HG02943 (cell line): ENCODE measurements around the gene MAN2A2.

Source experiments
- ATAC-seq: cut with Tn5 transposase; IDR thresholded peaks from one replicate; pipeline ENCODE4 v1.9.1; 2021; ENCODE audit warnings: mild to moderate bottlenecking, low read depth, moderate library complexity; ENCODE audit not compliant: unreplicated experiment

Gene MAN2A2

GRCh38 chr15:90936823-90937222, 33.7 kb downstream of the MAN2A2 start:
- ATAC-seq: no peak

- no peak for ATAC-seq
Measured at GRCh38 chr15:90938261-90938660, 35.2 kb downstream of the MAN2A2 start.

GRCh38 chr15:90939756-90940155, 36.7 kb downstream of the MAN2A2 start:
- ATAC-seq: no peak

- no peak for ATAC-seq
Measured at GRCh38 chr15:90941038-90941437, 37.9 kb downstream of the MAN2A2 start.

GRCh38 chr15:90942354-90943120, 39.4 kb downstream of the MAN2A2 start:
- no peak for ATAC-seq

GRCh38 chr15:90945091-90945490, 42.0 kb downstream of the MAN2A2 start:
- no peak for ATAC-seq

- ATAC-seq: no peak
Measured at GRCh38 chr15:90946538-90946937, 43.4 kb downstream of the MAN2A2 start.

GRCh38 chr15:90946941-90947576, 44.0 kb downstream of the MAN2A2 start:
- no peak for ATAC-seq

- no peak for ATAC-seq
Measured at GRCh38 chr15:90947577-90948357, 44.7 kb downstream of the MAN2A2 start.

- ATAC-seq: no peak
Measured at GRCh38 chr15:90948506-90948905, 45.4 kb downstream of the MAN2A2 start.

GRCh38 chr15:90949979-90950675, 47.0 kb downstream of the MAN2A2 start:
- no peak for ATAC-seq

- ATAC-seq: no peak
Measured at GRCh38 chr15:90950676-90951075, 47.6 kb downstream of the MAN2A2 start.

- ATAC-seq: no peak
Measured at GRCh38 chr15:90952901-90953677, 50.0 kb downstream of the MAN2A2 start.

- ATAC-seq: no peak
Measured at GRCh38 chr15:90953947-90954711, 51.0 kb downstream of the MAN2A2 start.

GRCh38 chr15:90954712-90955623, 51.9 kb downstream of the MAN2A2 start, which contains the start of gene RCCD1:
RCCD1 (plus strand) TSS chr15:90954884; CDS start chr15:90956735, 1,851 bp downstream.
- ATAC-seq: peak; percentile 92

GRCh38 chr15:90955624-90956273, 52.6 kb downstream of the MAN2A2 start:
- ATAC-seq: no peak

- no peak for ATAC-seq
Measured at GRCh38 chr15:90956274-90957030, 53.4 kb downstream of the MAN2A2 start.
